Measurements from ENCODE around the gene GRWD1. TPM values are rescaled to one million over a fixed set of nuclear protein-coding genes. Genes with fewer than 3 reads are reported as not detected.

Gene GRWD1
- polyA plus RNA-seq, 4 donors, result 22.3 to 33.5 (median 25.9) TPM

- peak; percentile 70 to 78 (median 77) for DNase-seq (ENCODE audit: low read depth in 4 of 4, low spot score in 3 of 4)
Observed at GRCh38 chr19:48492925-48493717, 47.3 kb downstream of the GRWD1 start.

GRCh38 chr19:48493718-48494401, 48.1 kb downstream of the GRWD1 start:
- DNase-seq (ENCODE audit: low read depth in 4 of 4, low spot score in 3 of 4), result no peak

- no peak for DNase-seq (ENCODE audit: low read depth in 4 of 4, low spot score in 3 of 4)
Observed at GRCh38 chr19:48495396-48495795, 49.6 kb downstream of the GRWD1 start.

GRCh38 chr19:48496959-48497727, 51.4 kb downstream of the GRWD1 start:
- DNase-seq (ENCODE audit: low read depth in 4 of 4, low spot score in 3 of 4), result no peak

GRCh38 chr19:48497728-48498594, 52.2 kb downstream of the GRWD1 start:
- DNase-seq (ENCODE audit: low read depth in 4 of 4, low spot score in 3 of 4), result no peak

- no peak for DNase-seq (ENCODE audit: low read depth in 4 of 4, low spot score in 3 of 4)
Observed at GRCh38 chr19:48498595-48499311, 53.0 kb downstream of the GRWD1 start.

- DNase-seq (ENCODE audit: low read depth in 4 of 4, low spot score in 3 of 4), result no peak
Observed at GRCh38 chr19:48499316-48500090, 53.7 kb downstream of the GRWD1 start.

- DNase-seq (ENCODE audit: low read depth in 4 of 4, low spot score in 3 of 4), result no peak
Observed at GRCh38 chr19:48500830-48501493, 55.2 kb downstream of the GRWD1 start.

GRCh38 chr19:48501494-48502349, 55.9 kb downstream of the GRWD1 start:
- DNase-seq (ENCODE audit: low read depth in 4 of 4, low spot score in 3 of 4), result peak; percentile 60 to 87 (median 77)

GRCh38 chr19:48502350-48503018, 56.7 kb downstream of the GRWD1 start:
- no peak for DNase-seq (ENCODE audit: low read depth in 4 of 4, low spot score in 3 of 4)

GRCh38 chr19:48506138-48506733, 60.5 kb downstream of the GRWD1 start:
- no peak for DNase-seq (ENCODE audit: low read depth in 4 of 4, low spot score in 3 of 4)

Other genes starting within 250 kb of the GRWD1 start
- gene CARD8, start 190.1 kb upstream of the GRWD1 start, polyA plus RNA-seq (ENCODE audit: insufficient read length in 4 of 4), result 10 to 100 TPM; 49.3 to 62.6 (median 58.7) TPM
- 1 to 10 TPM; 6.1 to 9.0 (median 7.3) TPM for gene ZNF114, start 175.9 kb upstream of the GRWD1 start, polyA plus RNA-seq (ENCODE audit: insufficient read length in 4 of 4)
- gene EMP3, start 120.4 kb upstream of the GRWD1 start, polyA plus RNA-seq (ENCODE audit: insufficient read length in 4 of 4), result 10 to 100 TPM; 56.2 to 83.3 (median 68.9) TPM
- gene TMEM143, start 82.0 kb upstream of the GRWD1 start, polyA plus RNA-seq (ENCODE audit: insufficient read length in 4 of 4), result 10 to 100 TPM in 2 of 4 donors, 1 to 10 TPM in 2; 8.9 to 14.1 (median 11.2) TPM
- gene SYNGR4, start 81.6 kb upstream of the GRWD1 start, polyA plus RNA-seq (ENCODE audit: insufficient read length in 4 of 4), result 1 to 10 TPM in 1 of 4 donors, under 1 TPM in 3; 0.39 to 1.2 (median 0.54) TPM
- 100 to 1,000 TPM; 231 to 265 (median 243) TPM for gene KDELR1, start 54.4 kb upstream of the GRWD1 start, polyA plus RNA-seq (ENCODE audit: insufficient read length in 4 of 4)
- under 1 TPM; 0.39 to 0.66 (median 0.54) TPM for gene GRIN2D, start 52.3 kb upstream of the GRWD1 start, polyA plus RNA-seq (ENCODE audit: insufficient read length in 4 of 4)
- under 1 TPM; 0.60 to 0.77 (median 0.68) TPM for gene KCNJ14, start 9.6 kb downstream of the GRWD1 start, polyA plus RNA-seq (ENCODE audit: insufficient read length in 4 of 4)
- 10 to 100 TPM; 79.6 to 89.5 (median 84.3) TPM for gene CYTH2, start 23.4 kb downstream of the GRWD1 start, polyA plus RNA-seq (ENCODE audit: insufficient read length in 4 of 4)
- 1 to 10 TPM; 1.7 to 3.6 (median 2.4) TPM for gene LMTK3, start 65.9 kb downstream of the GRWD1 start, polyA plus RNA-seq (ENCODE audit: insufficient read length in 4 of 4)
- under 1 TPM; 0.19 to 0.61 (median 0.38) TPM for gene SULT2B1, start 106.2 kb downstream of the GRWD1 start, polyA plus RNA-seq (ENCODE audit: insufficient read length in 4 of 4)
- under 1 TPM in 1 of 4 donors, not detected in 3; 0.06 TPM for gene SPACA4, start 160.8 kb downstream of the GRWD1 start, polyA plus RNA-seq (ENCODE audit: insufficient read length in 4 of 4)
- gene FAM83E, start 169.1 kb downstream of the GRWD1 start, polyA plus RNA-seq (ENCODE audit: insufficient read length in 4 of 4), result 1 to 10 TPM in 3 of 4 donors, under 1 TPM in 1; 0.62 to 1.6 (median 1.1) TPM
- 1,000 to 10,000 TPM; 1,054 to 1,482 (median 1,060) TPM for gene RPL18, start 173.2 kb downstream of the GRWD1 start, polyA plus RNA-seq (ENCODE audit: insufficient read length in 4 of 4)
- gene SPHK2, start 173.5 kb downstream of the GRWD1 start, polyA plus RNA-seq (ENCODE audit: insufficient read length in 4 of 4), result 10 to 100 TPM; 18.6 to 30.6 (median 21.0) TPM
- 10 to 100 TPM; 11.6 to 14.7 (median 13.2) TPM for gene DBP, start 191.4 kb downstream of the GRWD1 start, polyA plus RNA-seq (ENCODE audit: insufficient read length in 4 of 4)
- 10 to 100 TPM; 20.5 to 31.1 (median 24.5) TPM for gene CA11, start 200.2 kb downstream of the GRWD1 start, polyA plus RNA-seq (ENCODE audit: insufficient read length in 4 of 4)
- gene NTN5, start 227.0 kb downstream of the GRWD1 start, polyA plus RNA-seq (ENCODE audit: insufficient read length in 4 of 4), result 1 to 10 TPM in 1 of 4 donors, under 1 TPM in 3; 0.53 to 1.6 (median 0.77) TPM
- 1 to 10 TPM; 1.8 to 3.4 (median 2.2) TPM for gene FUT2, start 250.0 kb downstream of the GRWD1 start, polyA plus RNA-seq (ENCODE audit: insufficient read length in 4 of 4)

All from right renal pelvis (tissue), 4 donors.